Adipocyte (in vitro differentiated cells): ENCODE results near the gene TMEM245.
"Not testable (repeated sequence)": the region's sequence is repeated elsewhere in the genome, so short reads cannot be mapped to it uniquely, and the experiment has no call there.

ENCODE experiments used
- DNase-seq: peaks from one replicate; pipeline ENCODE4 v3.0.0-alpha.2; 2015; ENCODE audit warnings: low read depth
- H3K27me3 ChIP-seq: replicated peaks from 2 replicates; pipeline ENCODE4 v1.7.0; 2013; ENCODE audit warnings: mild to moderate bottlenecking, low read length, moderate library complexity; ENCODE audit not compliant: control insufficient read depth, insufficient read depth
- H3K36me3 ChIP-seq: 2 replicates; pipeline ENCODE4 v1.7.0; 2013; ENCODE audit warnings: low read length, mild to moderate bottlenecking, moderate library complexity; ENCODE audit not compliant: control insufficient read depth, insufficient read depth, severe bottlenecking
- H3K4me1 ChIP-seq: 2 replicates; pipeline ENCODE4 v1.7.0; 2013; ENCODE audit warnings: mild to moderate bottlenecking, low read length, moderate library complexity; ENCODE audit not compliant: control insufficient read depth, insufficient read depth
- H3K4me3 ChIP-seq: 2 replicates; pipeline ENCODE4 v1.7.0; 2013; ENCODE audit warnings: mild to moderate bottlenecking, low read length, moderate library complexity
- H3K9ac ChIP-seq: 2 replicates; pipeline ENCODE4 v1.7.0; 2013; ENCODE audit warnings: mild to moderate bottlenecking, low read length, moderate library complexity
- H3K9me3 ChIP-seq: 2 replicates; pipeline ENCODE4 v1.7.0; 2013; ENCODE audit warnings: mild to moderate bottlenecking, low read length, moderate library complexity; ENCODE audit not compliant: control insufficient read depth

The TMEM245 gene

GRCh38 chr9:109083141-109083540, 36.6 kb downstream of the TMEM245 start:
- H3K4me1 ChIP-seq: peaks cover 10% of the 10 kb centered on the region
- no peak overlapping the region for H3K4me3 ChIP-seq
- H3K9me3 ChIP-seq: no peaks in the 10 kb centered on the region
- H3K36me3 ChIP-seq: peaks cover 41% of the 10 kb centered on the region
- DNase-seq: no peak
- H3K9ac ChIP-seq: no peak overlapping the region
- H3K27me3 ChIP-seq: no peaks in the 10 kb centered on the region

- H3K4me3 ChIP-seq: no peak overlapping the region
- H3K27me3 ChIP-seq: no peaks in the 10 kb centered on the region
- peaks cover 43% of the 10 kb centered on the region for H3K36me3 ChIP-seq
Measured at GRCh38 chr9:109082091-109082620, 37.6 kb downstream of the TMEM245 start.

GRCh38 chr9:109074236-109074889, 45.4 kb downstream of the TMEM245 start:
- H3K36me3 ChIP-seq: peaks cover 74% of the 10 kb centered on the region
- no peaks in the 10 kb centered on the region for H3K4me1 ChIP-seq
- H3K9me3 ChIP-seq: no peaks in the 10 kb centered on the region
- H3K27me3 ChIP-seq: no peaks in the 10 kb centered on the region
- H3K4me3 ChIP-seq: no peak overlapping the region
- DNase-seq: no peak
- no peak overlapping the region for H3K9ac ChIP-seq

More at GRCh38 chr9:109082091-109082620, 37.6 kb downstream of the TMEM245 start:
- Histone ChIP-seq H3K9me3 (no peaks in the 10 kb centered on the region), H3K4me1 (peaks cover 5% of the 10 kb centered on the region), H3K9ac (no peak overlapping the region)
- no peak for DNase-seq

- no peaks in the 10 kb centered on the region for H3K9me3 ChIP-seq
- peaks cover 73% of the 10 kb centered on the region for H3K36me3 ChIP-seq
- no peak for DNase-seq
Measured at GRCh38 chr9:109072821-109073435, 46.8 kb downstream of the TMEM245 start.

GRCh38 chr9:109072133-109072692, 47.5 kb downstream of the TMEM245 start:
- H3K9ac ChIP-seq: no peak overlapping the region
- H3K9me3 ChIP-seq: no peaks in the 10 kb centered on the region
- no peaks in the 10 kb centered on the region for H3K27me3 ChIP-seq
- H3K4me1 ChIP-seq: no peaks in the 10 kb centered on the region
- H3K36me3 ChIP-seq: peaks cover 73% of the 10 kb centered on the region
- H3K4me3 ChIP-seq: no peak overlapping the region
- DNase-seq: no peak

More at GRCh38 chr9:109072821-109073435, 46.8 kb downstream of the TMEM245 start:
- Histone ChIP-seq H3K9ac (no peak overlapping the region), H3K4me1 (no peaks in the 10 kb centered on the region), H3K4me3 (no peak overlapping the region), H3K27me3 (no peaks in the 10 kb centered on the region)

- no peaks in the 10 kb centered on the region for H3K4me1 ChIP-seq
- DNase-seq: no peak
Measured at GRCh38 chr9:109068764-109069163, 51.0 kb downstream of the TMEM245 start.

GRCh38 chr9:109064963-109065702, 54.6 kb downstream of the TMEM245 start:
- Histone ChIP-seq H3K9ac (no peak overlapping the region), H3K36me3 (peaks cover 72% of the 10 kb centered on the region), H3K9me3 (no peaks in the 10 kb centered on the region), H3K4me1 (no peaks in the 10 kb centered on the region), H3K27me3 (no peaks in the 10 kb centered on the region), H3K4me3 (no peak overlapping the region)
- peak; percentile 28 for DNase-seq

More at GRCh38 chr9:109068764-109069163, 51.0 kb downstream of the TMEM245 start:
- Histone ChIP-seq H3K9ac (no peak overlapping the region), H3K27me3 (no peaks in the 10 kb centered on the region), H3K36me3 (peaks cover 75% of the 10 kb centered on the region), H3K9me3 (no peaks in the 10 kb centered on the region), H3K4me3 (no peak overlapping the region)

GRCh38 chr9:109063760-109064159, 56.0 kb downstream of the TMEM245 start:
- Histone ChIP-seq H3K36me3 (peaks cover 68% of the 10 kb centered on the region), H3K27me3 (no peaks in the 10 kb centered on the region), H3K4me1 (no peaks in the 10 kb centered on the region), H3K9ac (no peak overlapping the region), H3K4me3 (no peak overlapping the region), H3K9me3 (no peaks in the 10 kb centered on the region)
- DNase-seq: peak; percentile 46

GRCh38 chr9:109062543-109062942, 57.2 kb downstream of the TMEM245 start:
- H3K27me3 ChIP-seq: no peaks in the 10 kb centered on the region
- no peaks in the 10 kb centered on the region for H3K9me3 ChIP-seq
- no peaks in the 10 kb centered on the region for H3K4me1 ChIP-seq
- no peak overlapping the region for H3K4me3 ChIP-seq
- no peak for DNase-seq
- H3K36me3 ChIP-seq: peaks cover 60% of the 10 kb centered on the region
- no peak overlapping the region for H3K9ac ChIP-seq

GRCh38 chr9:109060191-109060590, 59.6 kb downstream of the TMEM245 start:
- no peaks in the 10 kb centered on the region for H3K9me3 ChIP-seq
- H3K9ac ChIP-seq: no peak overlapping the region
- DNase-seq: no peak
- H3K4me3 ChIP-seq: no peak overlapping the region
- peaks cover 74% of the 10 kb centered on the region for H3K36me3 ChIP-seq
- H3K27me3 ChIP-seq: no peaks in the 10 kb centered on the region
- H3K4me1 ChIP-seq: no peaks in the 10 kb centered on the region

- peak; percentile 19 for DNase-seq
- Histone ChIP-seq H3K36me3 (peaks cover 68% of the 10 kb centered on the region), H3K4me1 (peaks cover 26% of the 10 kb centered on the region), H3K9ac (peak overlapping the region; percentile 8)
- H3K9me3 ChIP-seq, H3K27me3 ChIP-seq, H3K4me3 ChIP-seq: not testable (repeated sequence)
Measured at GRCh38 chr9:109053121-109053520, 66.6 kb downstream of the TMEM245 start.
